Germinal center (tissue), 1 donor: Measurements from ENCODE around the gene DUOX2.
"Not testable (repeated sequence)": the region's sequence is repeated elsewhere in the genome, so short reads cannot be mapped to it uniquely, and the experiment has no call there.

Experiments
- DNase-seq: peaks from one replicate; pipeline ENCODE4 v3.0.0; 2012; ENCODE audit warnings: mixed read lengths, low spot score

DUOX2 gene

DNA sequence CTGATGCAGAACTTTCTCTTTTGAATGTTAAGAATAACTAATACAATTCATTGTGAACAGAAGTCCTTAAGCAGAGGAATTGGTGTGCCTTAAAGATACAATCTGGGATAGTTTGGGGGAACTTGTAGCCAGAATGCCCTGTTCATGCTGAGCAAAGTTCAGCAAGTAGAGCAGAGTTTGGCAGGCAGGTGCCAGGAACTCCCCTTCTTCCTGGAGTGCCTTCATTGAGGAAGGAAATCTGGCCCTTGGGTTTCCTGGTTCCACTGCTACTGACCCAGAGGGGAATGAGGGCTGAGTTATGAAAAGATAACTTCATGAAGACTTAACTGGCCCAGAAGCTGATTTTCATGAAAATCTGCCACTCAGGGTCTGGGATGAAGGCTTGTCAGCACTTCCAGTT, 40.4 kb downstream of the DUOX2 start:
- DNase-seq = not testable (repeated sequence)

GRCh38 chr15:45069942-45070360, 44.0 kb downstream of the DUOX2 start:
- DNase-seq = not testable (repeated sequence)

DNA sequence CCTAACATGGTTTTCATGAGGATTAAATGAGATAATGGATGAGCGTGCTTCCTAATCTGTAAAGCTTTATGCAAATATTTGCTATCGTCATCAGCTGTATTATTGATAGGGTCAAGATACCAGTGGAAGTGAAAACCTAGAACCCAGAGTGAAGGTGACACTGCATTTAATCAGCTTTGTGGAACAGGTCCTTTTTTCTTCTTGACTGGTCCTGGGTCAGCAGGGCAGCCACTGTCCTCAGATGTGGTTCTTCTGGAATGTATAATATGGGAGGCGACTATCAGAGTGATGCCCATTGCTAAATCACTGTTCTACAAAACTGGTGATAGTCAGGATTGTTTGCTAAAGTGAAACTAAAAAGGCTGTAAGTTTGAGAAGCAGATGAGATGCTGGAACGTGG, 49.6 kb downstream of the DUOX2 start:
- no peak for DNase-seq

DNA sequence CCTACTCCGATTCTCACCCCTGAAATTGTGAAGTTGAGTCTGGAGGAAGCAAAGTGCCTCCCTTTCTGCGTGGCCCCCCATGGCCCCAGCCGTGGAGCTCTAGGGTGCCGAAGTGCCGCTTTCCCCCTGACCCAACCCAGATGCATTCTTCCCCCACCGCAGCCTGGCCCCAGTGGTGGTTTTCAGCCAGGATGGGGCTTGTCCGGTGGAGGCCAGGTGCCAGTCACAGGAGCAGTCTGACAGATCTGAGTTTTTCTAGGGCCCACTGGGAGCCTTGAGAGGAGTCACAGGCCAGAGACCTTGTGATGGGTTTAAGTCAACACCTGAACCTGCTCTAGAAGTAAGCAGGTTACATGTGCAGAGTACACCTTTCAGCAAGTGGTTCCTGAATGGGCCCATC, 51.7 kb downstream of the DUOX2 start:
- not testable (repeated sequence) for DNase-seq

GRCh38 chr15:45058690-45059675, 55.0 kb downstream of the DUOX2 start:
- DNase-seq = not testable (repeated sequence)

GRCh38 chr15:45052676-45053075, 61.3 kb downstream of the DUOX2 start:
- DNase-seq = not testable (repeated sequence)

- no peak for DNase-seq
These were observed 63.4 kb downstream of the DUOX2 start for GRCh38 chr15:45050587-45050986.

GRCh38 chr15:45048794-45049631, 65.0 kb downstream of the DUOX2 start:
- DNase-seq = peak; percentile 65

DNA sequence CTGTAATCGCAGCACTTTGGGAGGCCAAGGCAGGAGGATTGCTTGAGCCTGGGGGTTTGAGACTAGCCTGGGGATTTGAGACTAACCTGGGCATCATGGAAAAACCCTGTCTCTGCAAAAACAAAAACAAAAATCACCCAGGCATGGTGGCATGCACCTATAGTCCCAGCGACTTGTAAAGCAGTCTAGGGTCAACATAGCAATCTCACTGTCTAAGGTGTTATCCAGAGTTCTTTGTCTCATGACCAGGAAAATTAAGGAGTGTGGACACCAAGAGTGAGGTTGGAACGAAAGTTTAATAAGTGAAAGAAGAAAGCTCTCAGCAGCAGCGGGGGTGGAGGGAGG, 65.6 kb downstream of the DUOX2 start:
- DNase-seq = not testable (repeated sequence)

GRCh38 chr15:45044270-45044669, 69.7 kb downstream of the DUOX2 start:
- DNase-seq = not testable (repeated sequence)

DNA sequence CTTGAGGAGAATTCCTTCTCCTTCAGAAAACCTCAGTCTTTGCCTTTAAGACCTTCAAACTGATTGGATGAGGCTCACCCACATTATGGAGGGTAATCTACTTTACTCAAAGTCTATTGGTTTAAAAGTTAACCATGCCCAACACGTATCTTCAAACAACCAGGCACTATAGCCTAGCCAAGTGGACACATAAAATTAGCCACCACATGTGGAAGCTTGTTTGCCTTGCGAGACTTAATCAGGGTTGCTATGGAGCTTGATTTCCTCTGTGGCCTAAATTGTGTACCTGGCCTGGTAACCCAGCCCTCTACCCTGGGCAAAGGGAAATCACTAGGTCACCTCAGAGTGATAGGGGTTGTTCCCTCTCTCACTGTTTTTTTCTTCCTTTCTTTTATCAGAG, 71.1 kb downstream of the DUOX2 start:
- DNase-seq = not testable (repeated sequence)
